ENCODE data around the gene WIPF2. TPM values are rescaled to one million over a fixed set of nuclear protein-coding genes. Genes with fewer than 3 reads are reported as not detected.

The WIPF2 gene
- total and polyA plus RNA-seq, 2 experiments from 2014 or later: 10.3 to 23.8 TPM

DNA sequence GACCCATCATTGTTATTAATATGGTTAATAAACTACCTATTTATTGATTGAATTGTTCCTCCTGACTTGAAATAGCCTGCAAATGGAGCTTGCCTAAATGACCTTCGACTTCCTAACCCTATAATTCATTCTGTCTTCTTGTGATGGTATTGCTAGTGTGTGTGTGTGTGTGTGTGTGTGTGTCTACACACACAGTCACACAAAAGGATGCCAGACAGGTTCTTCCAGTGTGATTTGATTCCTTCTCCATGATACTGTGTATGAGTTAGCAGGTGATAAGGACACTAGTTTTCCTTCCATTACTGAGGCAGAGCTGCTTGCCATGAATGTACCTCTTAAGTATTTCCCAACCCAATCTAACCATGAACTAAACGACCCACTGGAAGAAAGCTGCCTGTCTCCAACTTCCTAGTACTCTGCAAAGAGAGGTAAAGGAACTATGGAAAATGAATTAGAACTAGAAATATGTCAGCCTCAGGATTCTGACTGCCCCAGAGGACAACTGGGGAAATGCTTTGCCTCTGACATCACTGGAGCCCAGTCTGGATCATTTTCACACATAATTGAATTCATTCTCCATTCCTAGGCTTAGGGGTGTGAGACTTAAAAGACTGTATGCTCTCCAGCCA, 65.1 kb downstream of the WIPF2 start:
- no peaks in the 10 kb centered on the region for H4K20me1 ChIP-seq (ENCODE audit: insufficient read depth, poor library complexity, severe bottlenecking)
- H3K79me2 ChIP-seq: peaks cover 5% of the 10 kb centered on the region
- 58% methylated on average over 2 of the region's 2 CpGs for WGBS (ENCODE audit: low lambda C conversion rate, missing lambda C conversion rate)
- H3K4me2 ChIP-seq: peak overlapping the region; percentile 47
- H3K9me2 ChIP-seq (replicated peaks; ENCODE audit: insufficient read depth): no peaks in the 10 kb centered on the region
- no peak overlapping the region for H2AFZ ChIP-seq
- TF ChIP-seq, protein P1, sequence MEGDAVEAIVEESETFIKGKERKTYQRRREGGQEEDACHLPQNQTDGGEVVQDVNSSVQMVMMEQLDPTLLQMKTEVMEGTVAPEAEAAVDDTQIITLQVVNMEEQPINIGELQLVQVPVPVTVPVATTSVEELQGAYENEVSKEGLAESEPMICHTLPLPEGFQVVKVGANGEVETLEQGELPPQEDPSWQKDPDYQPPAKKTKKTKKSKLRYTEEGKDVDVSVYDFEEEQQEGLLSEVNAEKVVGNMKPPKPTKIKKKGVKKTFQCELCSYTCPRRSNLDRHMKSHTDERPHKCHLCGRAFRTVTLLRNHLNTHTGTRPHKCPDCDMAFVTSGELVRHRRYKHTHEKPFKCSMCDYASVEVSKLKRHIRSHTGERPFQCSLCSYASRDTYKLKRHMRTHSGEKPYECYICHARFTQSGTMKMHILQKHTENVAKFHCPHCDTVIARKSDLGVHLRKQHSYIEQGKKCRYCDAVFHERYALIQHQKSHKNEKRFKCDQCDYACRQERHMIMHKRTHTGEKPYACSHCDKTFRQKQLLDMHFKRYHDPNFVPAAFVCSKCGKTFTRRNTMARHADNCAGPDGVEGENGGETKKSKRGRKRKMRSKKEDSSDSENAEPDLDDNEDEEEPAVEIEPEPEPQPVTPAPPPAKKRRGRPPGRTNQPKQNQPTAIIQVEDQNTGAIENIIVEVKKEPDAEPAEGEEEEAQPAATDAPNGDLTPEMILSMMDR (IDR thresholded peaks at IDR 0.05; ENCODE audit: poor library complexity): peak; percentile 2
- no peak for TF ChIP-seq EZH2 (IDR thresholded peaks at IDR 0.05; ENCODE audit: borderline replicate concordance)
- H3K36me3 ChIP-seq (replicated peaks; ENCODE audit: insufficient read depth, low read depth): no peaks in the 10 kb centered on the region
- no peaks in the 10 kb centered on the region for H3K9me3 ChIP-seq (ENCODE audit: low read depth)
- H3K4me1 ChIP-seq (ENCODE audit: insufficient read depth): peaks cover 10% of the 10 kb centered on the region
- H3K27me3 ChIP-seq: no peaks in the 10 kb centered on the region
- peak overlapping the region; percentile 92 for H3K27ac ChIP-seq
- H3K4me3 ChIP-seq: no peak overlapping the region
- DNase-seq (ENCODE audit: low spot score): peak; percentile 66

- TF ChIP-seq, protein P1 (IDR thresholded peaks at IDR 0.05; ENCODE audit: poor library complexity): no peak
- TF ChIP-seq EZH2phosphoT487 (IDR thresholded peaks at IDR 0.05; ENCODE audit: low read depth, severe bottlenecking, unreplicated experiment) (no peak), EZH2 (IDR thresholded peaks at IDR 0.05; ENCODE audit: borderline replicate concordance) (no peak)
- no peaks in the 10 kb centered on the region for H4K20me1 ChIP-seq (ENCODE audit: insufficient read depth, poor library complexity, severe bottlenecking)
- no peaks in the 10 kb centered on the region for H3K27me3 ChIP-seq
- peaks cover 7% of the 10 kb centered on the region for H3K79me2 ChIP-seq
- no peak overlapping the region for H3K4me3 ChIP-seq
- no peak overlapping the region for H3K4me2 ChIP-seq
- 95% methylated on average over 2 of the region's 2 CpGs for WGBS (ENCODE audit: low lambda C conversion rate, missing lambda C conversion rate)
- peaks cover 10% of the 10 kb centered on the region for H3K4me1 ChIP-seq (ENCODE audit: insufficient read depth)
- H3K27ac ChIP-seq: peak overlapping the region; percentile 92
- no peak for DNase-seq (ENCODE audit: low spot score)
- no peaks in the 10 kb centered on the region for H3K36me3 ChIP-seq (replicated peaks; ENCODE audit: insufficient read depth, low read depth)
- no peaks in the 10 kb centered on the region for H3K9me3 ChIP-seq (ENCODE audit: low read depth)
- H2AFZ ChIP-seq: no peak overlapping the region
- H3K9me2 ChIP-seq (replicated peaks; ENCODE audit: insufficient read depth): no peaks in the 10 kb centered on the region
Measured at GRCh38 chr17:40286473-40286872, 67.4 kb downstream of the WIPF2 start.

GRCh38 chr17:40287159-40287493, 68.0 kb downstream of the WIPF2 start:
- no peak overlapping the region for H3K27ac ChIP-seq
- no peak overlapping the region for H3K4me3 ChIP-seq
- H3K4me1 ChIP-seq (ENCODE audit: insufficient read depth): peaks cover 10% of the 10 kb centered on the region

More at GRCh38 chr17:40287159-40287493, 68.0 kb downstream of the WIPF2 start:
- Histone ChIP-seq H3K36me3 (replicated peaks; ENCODE audit: insufficient read depth, low read depth) (no peaks in the 10 kb centered on the region), H3K9me2 (replicated peaks; ENCODE audit: insufficient read depth) (no peaks in the 10 kb centered on the region), H3K27me3 (no peaks in the 10 kb centered on the region), H2AFZ (peak overlapping the region; percentile 35), H3K9me3 (ENCODE audit: low read depth) (no peaks in the 10 kb centered on the region), H3K79me2 (peaks cover 7% of the 10 kb centered on the region), H4K20me1 (ENCODE audit: insufficient read depth, poor library complexity, severe bottlenecking) (no peaks in the 10 kb centered on the region), H3K4me2 (peak overlapping the region; percentile 68)
- no peak for TF ChIP-seq EZH2phosphoT487 (IDR thresholded peaks at IDR 0.05; ENCODE audit: low read depth, severe bottlenecking, unreplicated experiment)
- TF ChIP-seq, protein P1 (IDR thresholded peaks at IDR 0.05; ENCODE audit: poor library complexity): no peak
- no peak for TF ChIP-seq EZH2 (IDR thresholded peaks at IDR 0.05; ENCODE audit: borderline replicate concordance)
- DNase-seq (ENCODE audit: low spot score): no peak
- 44% methylated on average over 4 of the region's 4 CpGs for WGBS (ENCODE audit: low lambda C conversion rate, missing lambda C conversion rate)

Measured in hepatocyte (in vitro differentiated cells).